GM12801 (cell line): Measurements from ENCODE around the gene LPAR2.

Experiments
- CTCF ChIP-seq: IDR thresholded peaks from one replicate; pipeline ENCODE4 v1.5.1; 2011; ENCODE audit warnings: control low read depth; ENCODE audit not compliant: insufficient read length; ENCODE audit errors: extremely low read depth

LPAR2 gene

GRCh38 chr19:19592690-19593089 lies 35.3 kb downstream of the LPAR2 start:
- TF ChIP-seq CTCF = no peak

GRCh38 chr19:19591133-19591825 lies 36.7 kb downstream of the LPAR2 start:
- TF ChIP-seq CTCF = no peak

GRCh38 chr19:19588546-19588945 lies 39.5 kb downstream of the LPAR2 start:
- TF ChIP-seq CTCF = no peak

GRCh38 chr19:19587771-19588170 lies 40.2 kb downstream of the LPAR2 start:
- TF ChIP-seq CTCF = no peak

DNA sequence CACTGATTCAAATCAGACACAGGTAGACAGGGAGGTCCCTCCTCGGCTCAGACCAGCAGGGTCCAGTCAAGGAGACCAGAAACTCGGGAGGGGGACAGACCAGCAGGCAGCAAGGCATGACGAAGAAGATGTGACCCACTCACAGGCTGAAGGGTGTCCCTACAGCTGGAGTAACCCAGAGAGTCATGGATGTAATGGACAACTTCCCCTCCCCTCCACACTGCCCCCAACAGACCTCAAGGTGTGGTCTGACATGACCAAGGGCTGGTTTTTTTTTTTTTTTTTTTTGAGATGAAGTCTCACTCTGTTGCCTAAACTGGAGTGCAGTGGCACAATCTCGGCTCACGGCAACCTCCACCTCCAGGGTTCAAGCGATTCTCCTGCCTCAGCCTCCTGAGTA lies 43.7 kb downstream of the LPAR2 start:
- TF ChIP-seq CTCF = no peak

DNA sequence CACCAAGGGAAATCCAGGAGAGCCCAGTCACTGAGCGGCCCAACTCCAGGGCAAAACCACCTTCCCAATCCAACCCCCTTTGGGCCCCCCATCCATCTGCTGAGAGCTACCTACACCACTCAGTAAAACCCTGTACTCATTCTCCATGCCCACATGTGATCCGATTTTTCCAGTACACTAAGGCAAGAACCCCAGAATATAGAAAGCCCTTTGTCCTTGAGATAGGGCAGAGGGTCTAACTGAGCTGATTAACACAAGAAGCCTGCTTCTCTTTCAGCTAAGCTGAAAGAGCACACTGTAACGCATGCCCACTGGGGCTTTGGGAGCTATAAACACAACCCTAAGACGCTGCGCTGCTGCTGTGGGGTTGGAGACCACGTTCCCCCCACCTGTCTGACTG lies 45.5 kb downstream of the LPAR2 start:
- no peak for TF ChIP-seq CTCF

GRCh38 chr19:19581391-19581790 lies 46.6 kb downstream of the LPAR2 start:
- no peak for TF ChIP-seq CTCF

DNA sequence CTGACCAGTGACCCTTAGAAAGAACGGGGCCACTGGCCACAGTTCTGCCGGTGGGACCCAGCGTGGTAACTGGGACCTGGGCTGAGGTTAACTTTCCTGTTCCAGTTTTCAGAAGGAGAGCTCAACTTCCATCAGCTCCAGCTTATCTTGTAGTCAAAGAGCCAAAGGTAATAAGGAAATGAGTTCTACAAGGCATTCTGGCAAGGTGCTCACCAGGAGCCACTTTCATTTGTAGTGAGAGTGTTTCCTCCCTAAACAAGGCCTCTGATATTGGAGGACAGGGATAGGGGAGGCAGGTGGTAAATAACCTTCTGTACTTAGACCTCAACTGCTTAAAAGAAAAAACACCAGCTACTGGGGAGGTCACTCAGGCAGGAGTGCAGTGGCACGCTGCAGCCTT lies 47.6 kb downstream of the LPAR2 start:
- no peak for TF ChIP-seq CTCF
